Measurements from ENCODE around the gene SPAG16.

DNA sequence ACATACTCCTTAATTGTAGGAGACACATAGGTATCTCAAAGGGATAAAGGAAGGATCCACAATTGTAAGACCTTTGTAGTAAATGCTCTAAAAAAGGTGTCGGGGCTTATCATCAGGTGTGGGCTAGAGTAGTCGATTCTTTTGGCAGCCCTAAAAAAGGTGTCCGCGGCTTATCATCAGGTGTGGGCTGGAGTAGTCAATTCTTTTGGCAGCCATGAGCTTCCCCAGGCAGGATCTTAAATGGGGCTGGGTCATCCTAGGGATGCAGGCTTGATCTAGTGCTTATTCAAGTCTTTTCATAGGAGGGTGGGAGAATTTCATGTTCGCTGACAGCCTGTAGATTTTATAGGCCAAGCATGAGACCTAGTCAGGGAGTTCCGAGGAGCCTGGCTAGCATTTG lies 720.2 kb downstream of the SPAG16 start:
- TF ChIP-seq CTCF (IDR thresholded peaks at IDR 0.05) = no peak
- TF ChIP-seq POLR2A (IDR thresholded peaks at IDR 0.05) = no peak

Data from body of pancreas (tissue), 4 donors.